Breast epithelium (tissue), 4 donors: ENCODE measurements around the gene FLCN. TPM values are rescaled to one million over a fixed set of nuclear protein-coding genes. Genes with fewer than 3 reads are reported as not detected.

Experiments
- DNase-seq, 2 donors: peaks; one replicate each; pipeline ENCODE4 v3.0.0-alpha.2; 2019; ENCODE audit warnings: low spot score in 2 of 2
- H3K27ac ChIP-seq, 2 donors: fragments of 200-600 bp; sonication (generic) in 1 of 2; one replicate each; pipeline ENCODE4 v1.5.1; 2016 to 2019; ENCODE audit warnings: mild to moderate bottlenecking in 1 of 2
- H3K27me3 ChIP-seq, 2 donors: fragments of 200-600 bp; sonication (generic) in 1 of 2; one replicate each; pipeline versions ENCODE4 v1.5.1 to v1.6.0; 2017 to 2019; ENCODE audit warnings: control low read depth in 1 of 2, mild to moderate bottlenecking in 1 of 2
- H3K36me3 ChIP-seq: fragments of 200-600 bp; one replicate; pipeline ENCODE4 v1.5.1; 2019
- H3K4me1 ChIP-seq, 2 donors: fragments of 200-600 bp; sonication (generic); one replicate each; pipeline ENCODE4 v1.5.1; 2016 to 2019; ENCODE audit warnings: control low read depth in 1 of 2
- H3K4me3 ChIP-seq, 3 donors: fragments of 200-600 bp; sonication (generic); 1 replicate in 2 of 3; 2 replicates in 1 of 3; pipeline ENCODE4 v1.5.1; 2016 to 2019; ENCODE audit warnings: mild to moderate bottlenecking in 3 of 3, moderate library complexity in 2 of 3
- H3K9me3 ChIP-seq, 2 donors: fragments of 200-600 bp; sonication (generic) in 1 of 2; one replicate each; pipeline ENCODE4 v1.5.1; 2016 to 2019; ENCODE audit warnings: control low read depth in 1 of 2
- POLR2A ChIP-seq: fragments of 450-650 bp; IDR thresholded peaks from one replicate; pipeline ENCODE4 v1.6.1; 2016; ENCODE audit warnings: antibody characterized with exemption, mild to moderate bottlenecking, moderate library complexity
- POLR2AphosphoS5 ChIP-seq, 3 donors: sonication (generic); formaldehyde crosslinking; IDR thresholded peaks; one replicate each; pipeline ENCODE4 v1.6.1; 2017; ENCODE audit warnings: antibody characterized with exemption in 3 of 3
- intact Hi-C: fragments of 100-400 bp; cut with DNase I; formaldehyde crosslinking; loops from one replicate; pipeline ENCODE4 v1.15.1; 2023; ENCODE audit warnings: low total_unique reads
- total RNA-seq, 3 donors: library from RNA; depleted of rRNA; stranded (reverse); fragments of >200 nt; gene quantifications; one replicate each; pipeline ENCODE4 v1.1.0, GENCODE V29; 2016
- TF ChIP-seq, protein P1 (sequence below), 3 donors: fragments of 450-650 bp; IDR thresholded peaks; one replicate each; pipeline ENCODE4 v1.5.1; 2016 to 2017; ENCODE audit warnings: antibody characterized with exemption in 3 of 3, mild to moderate bottlenecking in 3 of 3, moderate library complexity in 3 of 3

FLCN gene
- total RNA-seq, 3 donors from 2014 or later, result 39.7 to 61.1 (median 57.0) TPM

DNA sequence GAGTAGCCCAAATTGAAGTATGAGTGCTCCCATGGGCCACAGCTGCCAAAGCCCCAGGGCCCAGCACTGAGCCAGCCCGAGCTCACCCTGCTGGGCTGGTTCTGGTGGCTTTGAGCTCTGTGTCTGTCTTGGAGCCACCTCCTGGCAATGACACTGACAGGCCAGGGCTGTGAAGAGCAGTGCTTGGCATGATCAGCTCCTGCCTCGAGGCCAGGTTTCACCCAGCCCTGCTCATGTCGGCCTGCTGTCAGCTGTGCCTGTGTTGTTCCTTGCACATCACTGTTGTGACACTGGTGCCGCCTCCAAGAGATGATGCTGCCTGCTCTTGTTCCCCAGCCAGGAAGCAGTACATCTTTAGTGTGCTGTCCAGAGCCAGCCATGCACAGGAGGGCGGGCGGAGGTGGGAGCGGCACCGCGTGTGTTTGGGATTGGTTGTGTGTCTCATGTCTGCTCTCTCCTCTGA lies 56.8 kb downstream of the FLCN start:
- Histone ChIP-seq H3K36me3 (peaks cover 10% of the 10 kb centered on the region), H3K4me1 (no peaks in the 10 kb centered on the region), H3K4me3 (no peak overlapping the region), H3K27me3 (no peaks in the 10 kb centered on the region), H3K27ac (peak overlapping the region; percentile 69 to 74), H3K9me3 (no peaks in the 10 kb centered on the region)
- intact Hi-C loops, result loop anchor here (1.0 kb wide), 1 partner anchor 10 kb away; no protein-coding TSS in a partner anchor
- DNase-seq, result peak; percentile 78 to 90
- TF ChIP-seq POLR2AphosphoS5 (IDR thresholded peaks at IDR 0.05), result peak in 1 of 3 donors; percentile 44
- TF ChIP-seq, protein P1, sequence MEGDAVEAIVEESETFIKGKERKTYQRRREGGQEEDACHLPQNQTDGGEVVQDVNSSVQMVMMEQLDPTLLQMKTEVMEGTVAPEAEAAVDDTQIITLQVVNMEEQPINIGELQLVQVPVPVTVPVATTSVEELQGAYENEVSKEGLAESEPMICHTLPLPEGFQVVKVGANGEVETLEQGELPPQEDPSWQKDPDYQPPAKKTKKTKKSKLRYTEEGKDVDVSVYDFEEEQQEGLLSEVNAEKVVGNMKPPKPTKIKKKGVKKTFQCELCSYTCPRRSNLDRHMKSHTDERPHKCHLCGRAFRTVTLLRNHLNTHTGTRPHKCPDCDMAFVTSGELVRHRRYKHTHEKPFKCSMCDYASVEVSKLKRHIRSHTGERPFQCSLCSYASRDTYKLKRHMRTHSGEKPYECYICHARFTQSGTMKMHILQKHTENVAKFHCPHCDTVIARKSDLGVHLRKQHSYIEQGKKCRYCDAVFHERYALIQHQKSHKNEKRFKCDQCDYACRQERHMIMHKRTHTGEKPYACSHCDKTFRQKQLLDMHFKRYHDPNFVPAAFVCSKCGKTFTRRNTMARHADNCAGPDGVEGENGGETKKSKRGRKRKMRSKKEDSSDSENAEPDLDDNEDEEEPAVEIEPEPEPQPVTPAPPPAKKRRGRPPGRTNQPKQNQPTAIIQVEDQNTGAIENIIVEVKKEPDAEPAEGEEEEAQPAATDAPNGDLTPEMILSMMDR (IDR thresholded peaks at IDR 0.05), result no peak

DNA sequence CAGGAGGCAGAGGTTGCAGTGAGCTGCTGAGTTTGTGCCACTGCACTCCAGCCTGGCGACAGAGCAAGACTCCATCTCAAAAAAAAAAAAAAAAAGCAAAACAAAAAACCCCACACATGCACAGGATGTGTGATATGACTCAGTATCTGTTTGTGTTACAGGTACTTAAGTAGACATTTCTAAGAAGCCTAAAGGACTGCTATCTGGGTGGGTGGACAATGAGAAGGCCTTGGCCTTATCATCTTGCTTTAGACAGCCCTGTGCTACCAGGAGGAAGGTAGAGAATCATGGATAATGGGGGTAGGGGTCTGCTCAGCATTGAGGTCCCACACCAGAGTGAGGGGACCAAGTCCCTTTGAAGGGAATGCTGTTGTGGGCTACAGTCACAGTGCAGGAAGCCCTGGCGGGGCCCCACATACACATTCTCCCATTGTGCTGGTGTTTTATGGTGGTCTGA lies 57.6 kb downstream of the FLCN start:
- intact Hi-C loops, result no loop called here
- Histone ChIP-seq H3K9me3 (no peaks in the 10 kb centered on the region), H3K27ac (peak overlapping the region; percentile 69 to 74), H3K36me3 (peaks cover 10% of the 10 kb centered on the region), H3K4me3 (no peak overlapping the region), H3K4me1 (no peaks in the 10 kb centered on the region), H3K27me3 (no peaks in the 10 kb centered on the region)
- no peak for DNase-seq
- no peak for TF ChIP-seq POLR2AphosphoS5 (IDR thresholded peaks at IDR 0.05)
- TF ChIP-seq, protein P1 (IDR thresholded peaks at IDR 0.05), result no peak
- no peak for TF ChIP-seq POLR2A

DNA sequence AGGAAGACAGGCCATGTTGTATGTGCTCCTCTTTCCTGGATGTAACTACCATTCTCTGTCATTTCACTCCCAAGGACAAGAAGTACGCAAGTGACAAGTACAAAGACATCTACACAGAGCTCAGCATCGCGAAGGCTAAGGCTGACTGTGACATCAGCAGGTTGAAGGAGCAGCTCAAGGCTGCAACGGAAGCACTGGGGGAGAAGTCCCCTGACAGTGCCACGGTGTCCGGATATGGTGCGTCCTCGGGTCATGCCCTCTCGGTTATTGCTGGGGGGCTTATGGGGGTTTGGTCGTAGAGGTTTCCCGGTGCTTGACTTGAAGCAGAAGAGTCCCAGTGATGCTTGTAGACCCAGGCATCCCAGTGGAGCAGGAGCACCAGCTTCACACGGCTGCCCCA lies 59.8 kb downstream of the FLCN start:
- TF ChIP-seq POLR2A (no peak), POLR2AphosphoS5 (IDR thresholded peaks at IDR 0.05) (no peak)
- TF ChIP-seq, protein P1 (IDR thresholded peaks at IDR 0.05), result no peak
- no peak for DNase-seq
- intact Hi-C loops, result no loop called here

DNA sequence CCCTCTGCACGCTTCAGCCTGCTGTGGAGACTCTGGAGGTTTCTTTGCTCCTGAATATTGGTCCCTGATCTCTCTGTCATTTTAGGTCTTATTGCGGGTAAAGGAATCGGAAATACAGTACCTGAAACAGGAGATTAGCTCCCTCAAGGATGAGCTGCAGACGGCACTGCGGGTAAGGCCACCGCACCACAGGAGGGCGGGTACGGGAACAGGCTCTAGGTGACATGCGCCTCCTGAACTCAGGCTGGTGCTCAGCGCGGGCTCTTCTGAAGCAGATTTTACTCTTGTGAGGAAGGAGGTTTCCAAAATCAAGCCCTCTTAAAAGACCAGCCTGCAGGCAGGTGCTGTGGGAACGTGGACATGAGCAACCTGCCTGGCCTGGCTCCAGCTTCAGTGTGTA lies 60.6 kb downstream of the FLCN start:
- Histone ChIP-seq H3K4me3 (no peak overlapping the region), H3K9me3 (no peaks in the 10 kb centered on the region), H3K36me3 (peaks cover 10% of the 10 kb centered on the region), H3K4me1 (no peaks in the 10 kb centered on the region), H3K27me3 (no peaks in the 10 kb centered on the region), H3K27ac (no peak overlapping the region)
- DNase-seq, result no peak
- TF ChIP-seq POLR2AphosphoS5 (IDR thresholded peaks at IDR 0.05) (no peak), POLR2A (no peak)
- TF ChIP-seq, protein P1 (IDR thresholded peaks at IDR 0.05), result no peak
- intact Hi-C loops, result no loop called here

More for the DNA sequence above, 59.8 kb downstream of the FLCN start:
- Histone ChIP-seq H3K4me1 (no peaks in the 10 kb centered on the region), H3K4me3 (no peak overlapping the region), H3K36me3 (peaks cover 10% of the 10 kb centered on the region), H3K27me3 (no peaks in the 10 kb centered on the region), H3K27ac (no peak overlapping the region), H3K9me3 (no peaks in the 10 kb centered on the region)

DNA sequence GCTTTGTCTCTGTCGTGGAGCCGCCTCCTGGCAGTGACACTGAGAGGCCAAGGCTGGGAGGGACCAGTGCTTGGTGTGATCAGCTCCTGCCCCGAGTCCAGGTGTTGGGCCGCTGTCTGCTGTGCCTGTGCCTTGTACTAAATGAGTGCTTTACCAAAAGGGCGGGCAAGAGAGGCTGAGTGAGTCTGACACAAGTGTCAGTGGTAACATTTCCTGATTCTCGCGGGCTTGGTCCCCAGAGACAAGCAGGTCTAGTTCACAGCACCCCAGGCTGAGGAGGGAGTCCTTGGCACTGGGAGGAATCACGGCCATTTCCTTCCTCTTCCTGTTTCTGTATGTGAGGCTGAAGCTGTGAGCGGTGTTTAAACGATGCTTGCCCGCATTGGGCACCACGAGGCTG lies 61.1 kb downstream of the FLCN start:
- Histone ChIP-seq H3K4me3 (no peak overlapping the region), H3K27ac (peak overlapping the region in 1 of 2 donors; percentile 3), H3K4me1 (no peaks in the 10 kb centered on the region), H3K9me3 (no peaks in the 10 kb centered on the region), H3K27me3 (no peaks in the 10 kb centered on the region), H3K36me3 (peaks cover 10% of the 10 kb centered on the region)
- DNase-seq, result no peak
- TF ChIP-seq POLR2A, result no peak
- TF ChIP-seq POLR2AphosphoS5 (IDR thresholded peaks at IDR 0.05), result no peak
- TF ChIP-seq, protein P1 (IDR thresholded peaks at IDR 0.05), result no peak
- intact Hi-C loops, result no loop called here
